A549 (cell line): ENCODE data around the gene BMP3. TPM values are rescaled to one million over a fixed set of nuclear protein-coding genes. Genes with fewer than 3 reads are reported as not detected.

Experiments used
- ATAC-seq, 2 experiments: fragments of 200-7000 bp in 1 of 2; fragments of >200 bp in 1 of 2; cut with Nextera tagmentation in 1 of 2; cut with Tn5 transposase in 1 of 2; 3 replicates each; pipeline versions ENCODE4 v1.8.0 to v1.9.1; 2018 to 2020; ENCODE audit warnings: mild to moderate bottlenecking in 1 of 2, moderate library complexity in 1 of 2
- CTCF ChIA-PET: fragments of 300-600 bp; sonication (Branson Sonifier 250); formaldehyde crosslinking; extraction: SDS; loops from one replicate; lab custom pipeline; 2021; ENCODE audit warnings: antibody characterized with exemption, inconsistent platforms; lab: Yijun Ruan, JAX
- POLR2A ChIA-PET: fragments of 350-600 bp; formaldehyde crosslinking; extraction: SDS; loops from one replicate; lab custom pipeline; 2021; ENCODE audit warnings: antibody characterized with exemption, inconsistent platforms; lab: Yijun Ruan, JAX
- DNase-seq, 2 experiments: peaks; one replicate each; pipeline versions ENCODE4 v3.0.0 to v3.0.0-alpha.2; 2011 to 2016; ENCODE audit warnings: low read depth in 1 of 2, low spot score in 1 of 2
- FAIRE-seq: peaks from 2 replicates; lab custom pipeline; 2011; peaks lifted over from hg19 to GRCh38; lab: Jason Lieb, UNC
- H3K27ac ChIP-seq, 2 experiments: fragments of >200 bp; sonication (Bioruptor Twin); formaldehyde crosslinking; 3 replicates each; pipeline ENCODE4 v1.5.1; 2016 to 2017
- H3K4me1 ChIP-seq: fragments of >200 bp; sonication (Bioruptor Twin); formaldehyde crosslinking; 3 replicates; pipeline ENCODE4 v1.6.1; 2016
- H3K4me2 ChIP-seq: fragments of >200 bp; sonication (Bioruptor Twin); formaldehyde crosslinking; 3 replicates; pipeline ENCODE4 v1.6.1; 2016
- H3K4me3 ChIP-seq: fragments of >200 bp; sonication (Bioruptor Twin); formaldehyde crosslinking; 3 replicates; pipeline ENCODE4 v1.5.1; 2016
- H3K9me3 ChIP-seq: fragments of >200 bp; sonication (Bioruptor Twin); formaldehyde crosslinking; 3 replicates; pipeline ENCODE4 v1.6.1; 2016
- BHLHE40 ChIP-seq: IDR thresholded peaks from 2 replicates; pipeline ENCODE4 v1.6.1; 2012; ENCODE audit warnings: low read depth, low read length, inconsistent platforms
- CBX8 ChIP-seq: fragments of 200-600 bp; sonication (generic); IDR thresholded peaks from 2 replicates; pipeline ENCODE4 v1.6.1; 2016
- CEBPB ChIP-seq, 2 experiments: fragments of >200 bp in 1 of 2; sonication (Bioruptor Twin) in 1 of 2; formaldehyde crosslinking in 1 of 2; IDR thresholded peaks; 2 replicates each; pipeline ENCODE4 v1.6.1; 2012 to 2016
- EHF ChIP-seq: fragments of 250-450 bp; sonication (Bioruptor Pico); IDR thresholded peaks from 2 replicates; pipeline ENCODE4 v1.5.0; 2020; ENCODE audit warnings: mild to moderate bottlenecking
- HDAC2 ChIP-seq: fragments of 200-600 bp; sonication (generic); IDR thresholded peaks from 2 replicates; pipeline ENCODE4 v1.6.1; 2016
- HEYL ChIP-seq: fragments of 250-450 bp; sonication (Bioruptor Pico); IDR thresholded peaks from 2 replicates; pipeline ENCODE4 v1.8.0; 2021; ENCODE audit warnings: mild to moderate bottlenecking, moderate library complexity
- HOXA7 ChIP-seq: fragments of 250-450 bp; sonication (Bioruptor Pico); IDR thresholded peaks from 2 replicates; pipeline ENCODE4 v1.5.0; 2020; ENCODE audit warnings: mild to moderate bottlenecking, moderate library complexity
- JUN ChIP-seq, 2 experiments: fragments of >200 bp; sonication (Bioruptor Twin); formaldehyde crosslinking; IDR thresholded peaks; 2 replicates in 1 of 2; 3 replicates in 1 of 2; pipeline ENCODE4 v1.6.1; 2016 to 2017
- KDM1A ChIP-seq: fragments of 200-600 bp; sonication (generic); IDR thresholded peaks from 2 replicates; pipeline ENCODE4 v1.6.1; 2016; ENCODE audit warnings: low read depth, mild to moderate bottlenecking
- PHF8 ChIP-seq: fragments of 200-600 bp; sonication (generic); IDR thresholded peaks from 2 replicates; pipeline ENCODE4 v1.6.1; 2016; ENCODE audit warnings: low read depth, mild to moderate bottlenecking, antibody characterized with exemption, moderate library complexity, borderline replicate concordance
- RAD21 ChIP-seq, 2 experiments: fragments of >200 bp in 1 of 2; sonication (Bioruptor Twin) in 1 of 2; formaldehyde crosslinking in 1 of 2; IDR thresholded peaks in 1 of 2; conservative IDR thresholded peaks in 1 of 2; 2 replicates in 1 of 2; 3 replicates in 1 of 2; pipeline ENCODE4 v1.6.1; 2012 to 2018; ENCODE audit warnings: inconsistent platforms in 1 of 2
- SMC3 ChIP-seq: fragments of >200 bp; sonication (Bioruptor Twin); formaldehyde crosslinking; IDR thresholded peaks from 3 replicates; pipeline ENCODE4 v1.6.1; 2018; ENCODE audit warnings: inconsistent platforms
- ZC3H11A ChIP-seq: fragments of 450-650 bp; IDR thresholded peaks from 2 replicates; pipeline ENCODE4 v1.6.1; 2014; ENCODE audit warnings: antibody characterized with exemption, mild to moderate bottlenecking
- ZNF302 ChIP-seq: fragments of 250-450 bp; sonication (Bioruptor Pico); IDR thresholded peaks from 2 replicates; pipeline ENCODE4 v1.9.0; 2021; ENCODE audit warnings: inconsistent platforms, mild to moderate bottlenecking, moderate library complexity
- ZSCAN20 ChIP-seq: fragments of 250-450 bp; sonication (Bioruptor Pico); IDR thresholded peaks from 2 replicates; pipeline ENCODE4 v1.8.0; 2022; ENCODE audit warnings: mild to moderate bottlenecking, moderate library complexity
- WGBS: methylation state at CpG from one replicate; pipeline ENCODE4 v1.1.6; 2017; ENCODE audit errors: missing lambda C conversion rate; 5-methylcytosine and 5-hydroxymethylcytosine counted together
- polyA plus RNA-seq, 4 experiments: library from polyadenylated mRNA; depleted of rRNA in 3 of 4; stranded (reverse); fragments of >200 nt; fragmentation: RNase III in 1 of 4; extraction: RNeasy Plus Mini Kit Qiagen cat#74134 plus additional on column Dnase treatment in 1 of 4; gene quantifications; 2 replicates in 3 of 4; 3 replicates in 1 of 4; pipeline ENCODE4 v1.2.3, GENCODE V29; 2011 to 2017
- TF ChIP-seq, protein P1 (sequence below): fragments of 450-650 bp; IDR thresholded peaks from 2 replicates; pipeline ENCODE4 v1.6.1; 2014; ENCODE audit warnings: antibody characterized with exemption
- TF ChIP-seq, protein P2 (sequence below): fragments of >200 bp; sonication (Bioruptor Twin); formaldehyde crosslinking; IDR thresholded peaks from 3 replicates; pipeline ENCODE4 v1.6.1; 2016
- TF ChIP-seq, protein P3 (sequence below): fragments of >200 bp; sonication (Bioruptor Twin); formaldehyde crosslinking; IDR thresholded peaks from 3 replicates; pipeline ENCODE4 v1.5.1; 2016

The BMP3 gene
- polyA plus RNA-seq, 2 of the 4 experiments (the other 2 are of a cell fraction): not detected

DNA sequence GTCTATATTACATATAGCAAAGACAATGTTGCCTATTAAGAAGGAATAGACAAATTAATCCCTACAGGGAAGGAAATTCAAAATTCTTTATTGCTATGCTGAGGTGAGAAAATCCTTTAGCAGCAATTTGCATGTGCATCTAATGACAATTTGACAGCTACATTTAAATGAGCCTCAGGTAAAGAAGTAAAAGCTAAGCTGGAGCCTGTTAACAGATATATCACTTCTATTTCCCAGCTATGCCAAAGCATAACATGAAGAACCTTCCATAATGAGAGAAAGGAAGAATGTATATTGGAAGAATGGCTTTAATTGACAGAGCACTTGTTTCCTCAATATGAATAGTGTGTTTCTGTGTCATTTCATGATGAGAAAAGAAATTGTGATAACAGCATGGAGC is 71.6 kb downstream of the BMP3 start:
- H3K4me2 ChIP-seq: no peak overlapping the region
- no peak overlapping the region for H3K27ac ChIP-seq
- ATAC-seq: no peak
- ChIA-PET CTCF (interaction anchor here (1.1 kb wide), 1 partner anchor 249 kb away, joined by 5 read pairs; no protein-coding TSS in a partner anchor), POLR2A (interaction anchor here (0.7 kb wide), 1 partner anchor 119 kb away, joined by 3 read pairs; no protein-coding TSS in a partner anchor)
- no peak for FAIRE-seq
- no peaks in the 10 kb centered on the region for H3K4me1 ChIP-seq
- H3K4me3 ChIP-seq: no peak overlapping the region
- no peaks in the 10 kb centered on the region for H3K9me3 ChIP-seq
- TF ChIP-seq ZC3H11A: no peak
- no peak for TF ChIP-seq CEBPB (IDR thresholded peaks at IDR 0.05)
- TF ChIP-seq EHF (CRISPR knock-in tag): no peak
- no peak for TF ChIP-seq HDAC2
- no peak for TF ChIP-seq CBX8
- TF ChIP-seq KDM1A: no peak
- no peak for TF ChIP-seq ZSCAN20 (CRISPR knock-in tag)
- no peak for TF ChIP-seq HEYL (CRISPR knock-in tag)
- TF ChIP-seq, protein P1, sequence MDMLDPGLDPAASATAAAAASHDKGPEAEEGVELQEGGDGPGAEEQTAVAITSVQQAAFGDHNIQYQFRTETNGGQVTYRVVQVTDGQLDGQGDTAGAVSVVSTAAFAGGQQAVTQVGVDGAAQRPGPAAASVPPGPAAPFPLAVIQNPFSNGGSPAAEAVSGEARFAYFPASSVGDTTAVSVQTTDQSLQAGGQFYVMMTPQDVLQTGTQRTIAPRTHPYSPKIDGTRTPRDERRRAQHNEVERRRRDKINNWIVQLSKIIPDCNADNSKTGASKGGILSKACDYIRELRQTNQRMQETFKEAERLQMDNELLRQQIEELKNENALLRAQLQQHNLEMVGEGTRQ: no peak
- TF ChIP-seq, protein P2, sequence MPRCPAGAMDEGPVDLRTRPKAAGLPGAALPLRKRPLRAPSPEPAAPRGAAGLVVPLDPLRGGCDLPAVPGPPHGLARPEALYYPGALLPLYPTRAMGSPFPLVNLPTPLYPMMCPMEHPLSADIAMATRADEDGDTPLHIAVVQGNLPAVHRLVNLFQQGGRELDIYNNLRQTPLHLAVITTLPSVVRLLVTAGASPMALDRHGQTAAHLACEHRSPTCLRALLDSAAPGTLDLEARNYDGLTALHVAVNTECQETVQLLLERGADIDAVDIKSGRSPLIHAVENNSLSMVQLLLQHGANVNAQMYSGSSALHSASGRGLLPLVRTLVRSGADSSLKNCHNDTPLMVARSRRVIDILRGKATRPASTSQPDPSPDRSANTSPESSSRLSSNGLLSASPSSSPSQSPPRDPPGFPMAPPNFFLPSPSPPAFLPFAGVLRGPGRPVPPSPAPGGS: no peak
- DNase-seq: no peak

DNA sequence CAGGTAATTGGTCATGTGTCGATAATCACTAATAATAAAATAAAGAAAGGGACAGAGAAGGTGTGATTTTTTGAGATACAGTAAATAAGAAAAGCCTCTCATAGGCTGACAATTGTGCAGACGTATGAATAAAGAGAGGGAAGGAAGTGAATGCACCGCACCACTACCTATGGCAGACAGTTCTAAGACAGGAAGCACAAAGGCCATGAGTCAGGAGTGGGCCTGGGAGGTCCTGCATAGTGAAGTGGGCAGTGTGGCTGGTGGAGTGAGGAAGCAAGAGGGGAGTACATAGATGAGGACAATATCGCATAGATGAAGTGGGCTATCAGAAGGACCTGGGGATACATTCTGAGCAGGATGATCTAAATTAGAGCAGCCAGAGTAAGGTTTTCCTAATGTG is 75.6 kb downstream of the BMP3 start:
- H3K27ac ChIP-seq: no peak overlapping the region

More for the DNA sequence above, 75.6 kb downstream of the BMP3 start:
- DNase-seq: no peak
- ChIA-PET CTCF (no interaction called here), POLR2A (no interaction called here)
- WGBS: 81% methylated on average over 4 of the region's 4 CpGs
- FAIRE-seq: no peak
- TF ChIP-seq HOXA7 (CRISPR knock-in tag) (no peak), RAD21 (conservative IDR thresholded peaks at IDR 0.05 in 1 of 2, IDR thresholded peaks at IDR 0.05 in 1 of 2) (no peak), CEBPB (IDR thresholded peaks at IDR 0.05) (no peak), HEYL (CRISPR knock-in tag) (no peak), SMC3 (no peak), JUN (IDR thresholded peaks at IDR 0.05) (no peak), BHLHE40 (no peak), ZNF302 (CRISPR knock-in tag) (no peak), HDAC2 (no peak), PHF8 (no peak)
- TF ChIP-seq, protein P3, sequence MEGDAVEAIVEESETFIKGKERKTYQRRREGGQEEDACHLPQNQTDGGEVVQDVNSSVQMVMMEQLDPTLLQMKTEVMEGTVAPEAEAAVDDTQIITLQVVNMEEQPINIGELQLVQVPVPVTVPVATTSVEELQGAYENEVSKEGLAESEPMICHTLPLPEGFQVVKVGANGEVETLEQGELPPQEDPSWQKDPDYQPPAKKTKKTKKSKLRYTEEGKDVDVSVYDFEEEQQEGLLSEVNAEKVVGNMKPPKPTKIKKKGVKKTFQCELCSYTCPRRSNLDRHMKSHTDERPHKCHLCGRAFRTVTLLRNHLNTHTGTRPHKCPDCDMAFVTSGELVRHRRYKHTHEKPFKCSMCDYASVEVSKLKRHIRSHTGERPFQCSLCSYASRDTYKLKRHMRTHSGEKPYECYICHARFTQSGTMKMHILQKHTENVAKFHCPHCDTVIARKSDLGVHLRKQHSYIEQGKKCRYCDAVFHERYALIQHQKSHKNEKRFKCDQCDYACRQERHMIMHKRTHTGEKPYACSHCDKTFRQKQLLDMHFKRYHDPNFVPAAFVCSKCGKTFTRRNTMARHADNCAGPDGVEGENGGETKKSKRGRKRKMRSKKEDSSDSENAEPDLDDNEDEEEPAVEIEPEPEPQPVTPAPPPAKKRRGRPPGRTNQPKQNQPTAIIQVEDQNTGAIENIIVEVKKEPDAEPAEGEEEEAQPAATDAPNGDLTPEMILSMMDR: no peak
- Histone ChIP-seq H3K4me1 (no peaks in the 10 kb centered on the region), H3K4me2 (no peak overlapping the region), H3K4me3 (no peak overlapping the region), H3K9me3 (no peaks in the 10 kb centered on the region)
- no peak for ATAC-seq

Other genes starting within 250 kb of the BMP3 start
- 3.4 and 5.3 TPM in 2 replicates for gene PRKG2, start 184.5 kb downstream of the BMP3 start, polyA plus RNA-seq (2011; rRNA removed)
- gene PRKG2, start 184.5 kb downstream of the BMP3 start, polyA plus RNA-seq (2017; fragmentation: RNase III; extraction: RNeasy Plus Mini Kit Qiagen cat#74134 plus additional on column Dnase treatment): 0.87 to 1.0 TPM (median 0.96 TPM) in 3 replicates